GM12891 (cell line): ENCODE data around the gene NEK6.

Source experiments
- POLR2A ChIP-seq: IDR thresholded peaks from 2 replicates; pipeline ENCODE4 v1.6.1; 2011; ENCODE audit warnings: low read depth, low read length, control low read depth
- POLR2AphosphoS5 ChIP-seq: IDR thresholded peaks from 2 replicates; pipeline ENCODE4 v1.6.1; 2011; ENCODE audit warnings: low read depth, low read length, control low read depth
- POU2F2 ChIP-seq: IDR thresholded peaks from 2 replicates; pipeline ENCODE4 v1.6.1; 2011; ENCODE audit warnings: low read depth, mild to moderate bottlenecking, control low read depth, low read length, moderate library complexity
- SPI1 ChIP-seq: IDR thresholded peaks from 2 replicates; pipeline ENCODE4 v1.6.1; 2011; ENCODE audit warnings: low read depth, low read length, control low read depth
- TAF1 ChIP-seq: IDR thresholded peaks from 2 replicates; pipeline ENCODE4 v1.6.1; 2011; ENCODE audit warnings: low read depth, low read length, control low read depth

DNA sequence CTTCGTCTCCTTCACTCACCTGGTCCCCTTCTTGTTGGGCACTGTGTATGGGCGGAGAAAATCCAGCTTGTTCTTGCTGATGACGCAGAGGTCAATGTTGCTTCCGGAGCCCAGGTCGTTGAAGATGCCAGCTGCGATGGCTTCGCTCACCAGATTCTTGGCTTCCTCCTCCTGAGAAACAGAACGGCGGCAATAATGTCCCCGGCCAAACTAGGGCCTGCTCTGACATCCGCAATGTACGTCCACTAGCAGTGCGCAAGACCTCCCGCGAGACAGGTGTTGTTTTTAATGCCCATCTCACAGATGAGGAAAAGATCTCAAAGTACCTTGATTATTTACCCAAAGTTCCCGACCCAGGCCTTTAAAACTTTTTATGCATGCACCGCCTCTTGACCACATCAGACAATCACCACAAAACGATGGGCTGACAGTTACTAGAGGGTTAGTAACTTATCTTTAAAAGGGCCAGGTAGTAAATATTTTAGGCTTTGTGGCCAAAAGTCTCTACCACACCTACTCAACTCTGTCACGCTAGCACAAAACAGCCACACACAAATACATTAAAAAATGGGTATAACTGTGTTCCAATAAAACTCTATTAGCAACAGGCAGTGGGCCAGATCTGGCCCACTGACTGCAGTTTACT lies 99.1 kb downstream of the NEK6 start:
- TF ChIP-seq POLR2A = 0 out of 2 replicates have a peak, but pooled peaks have one; percentile 13
- TF ChIP-seq POLR2AphosphoS5 = 0 out of 2 replicates have a peak, but pooled peaks have one; percentile 51
- no peak for TF ChIP-seq TAF1
- no peak for TF ChIP-seq POU2F2
- no peak for TF ChIP-seq SPI1
